OCI-LY7 (cell line): Measurements from ENCODE around the gene KIAA1755. TPM values are rescaled to one million over a fixed set of nuclear protein-coding genes. Genes with fewer than 3 reads are reported as not detected.

Source experiments
- BruUV-seq: library from RNA; stranded (reverse); fragments of 400-500 nt; replicated peaks from 2 replicates; lab custom pipeline; 2021; lab: Mats Ljungman, UMichigan
- CTCF ChIA-PET: fragments of 300-600 bp; sonication (Branson Sonifier 250); formaldehyde crosslinking; loops from one replicate; lab custom pipeline; 2022; ENCODE audit warnings: antibody characterized with exemption; ENCODE audit not compliant: unreplicated experiment; lab: Charles Lee
- POLR2A ChIA-PET: fragments of 300-600 bp; sonication (Branson Sonifier 250); formaldehyde crosslinking; loops from one replicate; lab custom pipeline; 2022; ENCODE audit warnings: antibody characterized with exemption; lab: Charles Lee
- DNase-seq: peaks from one replicate; pipeline ENCODE4 v3.0.0-alpha.2; 2015; ENCODE audit warnings: low spot score
- H2AFZ ChIP-seq: fragments of 200-600 bp; sonication (generic), shearing (Covaris generic); 2 replicates; pipeline ENCODE4 v1.6.1; 2014; ENCODE audit warnings: mild to moderate bottlenecking, antibody characterized with exemption, low read length, moderate library complexity
- H3K27ac ChIP-seq: fragments of 200-600 bp; sonication (generic); 2 replicates; pipeline ENCODE4 v1.5.1; 2014; ENCODE audit warnings: mixed run types, low read depth, mild to moderate bottlenecking, moderate library complexity, low read length, inconsistent platforms; ENCODE audit not compliant: poor library complexity, severe bottlenecking
- H3K36me3 ChIP-seq: fragments of 200-600 bp; sonication (generic); 2 replicates; pipeline ENCODE4 v1.6.1; 2014; ENCODE audit warnings: mild to moderate bottlenecking, antibody characterized with exemption, low read length, moderate library complexity, mixed read lengths; ENCODE audit not compliant: insufficient read depth
- H3K4me1 ChIP-seq: fragments of 200-600 bp; sonication (generic); 2 replicates; pipeline ENCODE4 v1.5.1; 2014; ENCODE audit warnings: mild to moderate bottlenecking, low read length; ENCODE audit not compliant: insufficient read depth, poor library complexity, severe bottlenecking
- H3K4me2 ChIP-seq: fragments of 200-600 bp; sonication (generic); 2 replicates; pipeline ENCODE4 v1.6.1; 2014; ENCODE audit warnings: mild to moderate bottlenecking, low read length
- H3K4me3 ChIP-seq: fragments of 200-600 bp; sonication (generic); 2 replicates; pipeline ENCODE4 v1.5.1; 2014; ENCODE audit warnings: mild to moderate bottlenecking, low read depth, low read length; ENCODE audit not compliant: poor library complexity, severe bottlenecking
- H3K79me2 ChIP-seq: fragments of 200-600 bp; sonication (generic); 2 replicates; pipeline ENCODE4 v1.6.1; 2016; ENCODE audit warnings: low read depth, mild to moderate bottlenecking, low read length, moderate library complexity, mixed read lengths; ENCODE audit not compliant: insufficient read depth
- H3K9me2 ChIP-seq: fragments of 200-600 bp; sonication (generic); 2 replicates; pipeline ENCODE4 v1.6.1; 2016; ENCODE audit warnings: mild to moderate bottlenecking, low read length, mixed read lengths; ENCODE audit not compliant: insufficient read depth
- H3K9me3 ChIP-seq: fragments of 200-600 bp; sonication (generic); 2 replicates; pipeline ENCODE4 v1.6.1; 2014; ENCODE audit warnings: mild to moderate bottlenecking, mixed run types, low read length, mixed read lengths
- H4K20me1 ChIP-seq: fragments of 200-600 bp; sonication (generic); 2 replicates; pipeline ENCODE4 v1.6.1; 2014; ENCODE audit warnings: mild to moderate bottlenecking, antibody characterized with exemption, low read length, moderate library complexity, mixed read lengths; ENCODE audit not compliant: insufficient read depth
- EZH2phosphoT487 ChIP-seq: fragments of 200-600 bp; sonication (generic); IDR thresholded peaks from 2 replicates; pipeline ENCODE4 v1.6.1; 2018; ENCODE audit warnings: low read depth, borderline replicate concordance, mild to moderate bottlenecking, mixed run types, antibody characterized with exemption, low read length, moderate library complexity, mixed read lengths
- intact Hi-C: fragments of 100-400 bp; cut with micrococcal nuclease; formaldehyde crosslinking; loops from one replicate; pipeline ENCODE4 v1.10.0; 2022; ENCODE audit not compliant: unreplicated experiment
- total RNA-seq, 2 experiments: library from RNA; depleted of rRNA in 1 of 2; stranded (reverse); fragments of >200 nt in 1 of 2; shearing (Covaris generic) in 1 of 2; gene quantifications; 2 replicates each; pipeline ENCODE4 v1.2.3, GENCODE V29; 2014 to 2022
- TF ChIP-seq, protein P1 (sequence below): fragments of 200-600 bp; sonication (generic); conservative IDR thresholded peaks from 2 replicates; pipeline ENCODE4 v1.5.1; 2014; ENCODE audit warnings: mild to moderate bottlenecking, antibody characterized with exemption, low read length, moderate library complexity, mixed read lengths

Gene KIAA1755
- total RNA-seq, 2 experiments from 2014 or later = not detected

DNA sequence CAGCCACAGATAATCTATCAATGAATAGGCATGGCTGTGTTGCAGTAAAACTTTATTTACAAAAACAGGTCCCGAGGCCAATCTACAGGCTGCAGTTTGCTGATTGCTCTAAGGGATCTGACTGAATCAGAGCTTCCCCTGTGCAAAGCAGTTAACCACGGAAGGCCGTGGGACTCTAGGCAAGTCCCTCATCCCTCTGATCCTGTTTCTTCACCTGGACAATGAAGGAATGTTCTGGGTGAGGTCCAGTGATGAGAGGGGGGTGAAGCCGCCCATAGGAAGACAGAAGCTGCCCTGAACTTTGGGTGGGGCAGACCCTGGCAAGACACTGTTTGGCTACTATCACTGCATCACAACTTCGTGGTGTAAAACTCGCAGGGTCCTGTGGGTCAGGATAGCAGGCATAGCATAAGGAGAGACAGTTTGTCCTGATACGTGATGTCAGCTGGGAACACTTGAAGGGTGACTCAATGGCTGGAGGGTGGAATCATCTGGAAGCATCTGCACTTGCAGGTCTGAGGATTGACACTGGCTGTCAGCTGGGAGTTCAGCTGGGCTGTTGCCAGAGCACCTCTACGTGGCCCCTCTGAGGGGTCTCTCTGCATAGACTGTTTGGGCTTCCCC, 62.2 kb downstream of the KIAA1755 start:
- no peaks in the 10 kb centered on the region for H3K9me2 ChIP-seq
- no peak overlapping the region for H3K27ac ChIP-seq
- TF ChIP-seq, protein P1, sequence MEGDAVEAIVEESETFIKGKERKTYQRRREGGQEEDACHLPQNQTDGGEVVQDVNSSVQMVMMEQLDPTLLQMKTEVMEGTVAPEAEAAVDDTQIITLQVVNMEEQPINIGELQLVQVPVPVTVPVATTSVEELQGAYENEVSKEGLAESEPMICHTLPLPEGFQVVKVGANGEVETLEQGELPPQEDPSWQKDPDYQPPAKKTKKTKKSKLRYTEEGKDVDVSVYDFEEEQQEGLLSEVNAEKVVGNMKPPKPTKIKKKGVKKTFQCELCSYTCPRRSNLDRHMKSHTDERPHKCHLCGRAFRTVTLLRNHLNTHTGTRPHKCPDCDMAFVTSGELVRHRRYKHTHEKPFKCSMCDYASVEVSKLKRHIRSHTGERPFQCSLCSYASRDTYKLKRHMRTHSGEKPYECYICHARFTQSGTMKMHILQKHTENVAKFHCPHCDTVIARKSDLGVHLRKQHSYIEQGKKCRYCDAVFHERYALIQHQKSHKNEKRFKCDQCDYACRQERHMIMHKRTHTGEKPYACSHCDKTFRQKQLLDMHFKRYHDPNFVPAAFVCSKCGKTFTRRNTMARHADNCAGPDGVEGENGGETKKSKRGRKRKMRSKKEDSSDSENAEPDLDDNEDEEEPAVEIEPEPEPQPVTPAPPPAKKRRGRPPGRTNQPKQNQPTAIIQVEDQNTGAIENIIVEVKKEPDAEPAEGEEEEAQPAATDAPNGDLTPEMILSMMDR = no peak
- TF ChIP-seq EZH2phosphoT487 = no peak
- H3K36me3 ChIP-seq = no peaks in the 10 kb centered on the region
- no peak overlapping the region for H3K4me3 ChIP-seq
- no peak overlapping the region for H3K4me2 ChIP-seq
- no peaks in the 10 kb centered on the region for H3K79me2 ChIP-seq
- H3K9me3 ChIP-seq = no peaks in the 10 kb centered on the region
- H3K4me1 ChIP-seq = no peaks in the 10 kb centered on the region
- no peak overlapping the region for H2AFZ ChIP-seq
- POLR2A ChIA-PET = no interaction called here
- CTCF ChIA-PET = no interaction called here
- no peak for DNase-seq
- no TSS peak for BruUV-seq
- intact Hi-C loops = no loop called here
- no peaks in the 10 kb centered on the region for H4K20me1 ChIP-seq

DNA sequence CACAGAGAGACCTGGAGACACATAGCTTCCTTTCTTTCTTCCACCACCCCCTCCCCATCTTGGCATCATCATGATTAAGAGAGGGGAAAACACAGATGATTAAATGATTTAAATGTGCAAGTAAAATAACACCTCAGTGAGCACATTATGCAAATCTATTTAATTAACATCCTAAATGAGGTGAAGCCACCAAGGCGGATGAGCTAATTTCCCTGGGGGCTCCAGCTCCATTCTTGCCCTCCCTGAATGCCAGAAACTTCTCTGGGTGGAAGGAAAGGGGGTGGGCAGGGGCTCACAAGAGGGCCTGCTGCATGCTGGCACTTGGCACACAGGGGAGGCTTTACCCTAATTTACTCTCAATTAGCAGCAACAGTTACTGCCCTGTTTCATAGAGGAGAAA, 62.9 kb downstream of the KIAA1755 start:
- intact Hi-C loops = no loop called here
- no peak for DNase-seq
- ChIA-PET CTCF (no interaction called here), POLR2A (interaction anchor here (1.2 kb wide), 1 partner anchor 24 kb away, joined by 3 read pairs; no protein-coding TSS in a partner anchor)
- BruUV-seq = no TSS peak
- Histone ChIP-seq H3K4me3 (no peak overlapping the region), H3K27ac (no peak overlapping the region), H3K4me1 (no peaks in the 10 kb centered on the region), H3K4me2 (no peak overlapping the region), H3K79me2 (no peaks in the 10 kb centered on the region), H4K20me1 (no peaks in the 10 kb centered on the region), H3K36me3 (no peaks in the 10 kb centered on the region), H3K9me2 (no peaks in the 10 kb centered on the region), H2AFZ (no peak overlapping the region), H3K9me3 (no peaks in the 10 kb centered on the region)
- TF ChIP-seq, protein P1 = no peak
- no peak for TF ChIP-seq EZH2phosphoT487

DNA sequence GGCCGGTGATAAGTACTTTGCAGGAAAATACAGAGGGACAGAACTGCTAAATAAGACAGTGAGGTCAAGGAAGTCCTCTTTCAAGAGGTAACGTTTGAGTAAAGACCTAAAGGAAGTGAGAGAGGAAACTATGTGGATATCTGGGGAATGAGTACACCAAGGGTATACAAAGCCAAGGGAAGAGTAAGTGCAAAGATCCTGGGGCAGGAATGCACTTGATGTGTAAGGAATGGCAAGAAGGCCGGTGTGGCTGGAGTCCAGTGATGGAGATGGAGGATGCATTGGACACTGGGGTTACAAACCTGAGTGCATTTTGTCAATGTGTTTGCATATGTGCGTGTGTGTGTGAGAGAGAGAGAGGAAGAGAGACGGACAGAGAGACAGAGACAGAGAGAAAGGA, 63.3 kb downstream of the KIAA1755 start:
- no peaks in the 10 kb centered on the region for H3K9me3 ChIP-seq
- intact Hi-C loops = no loop called here

More for the DNA sequence above, 63.3 kb downstream of the KIAA1755 start:
- Histone ChIP-seq H3K9me2 (no peaks in the 10 kb centered on the region), H3K4me1 (no peaks in the 10 kb centered on the region), H3K4me3 (no peak overlapping the region), H4K20me1 (no peaks in the 10 kb centered on the region), H2AFZ (no peak overlapping the region), H3K27ac (no peak overlapping the region), H3K36me3 (no peaks in the 10 kb centered on the region), H3K4me2 (no peak overlapping the region), H3K79me2 (no peaks in the 10 kb centered on the region)
- no peak for DNase-seq
- no TSS peak for BruUV-seq
- ChIA-PET POLR2A (interaction anchor here (1.2 to 1.3 kb wide), 2 partner anchors 10 to 24 kb away, joined by 3 read pairs; no protein-coding TSS in a partner anchor), CTCF (no interaction called here)
- no peak for TF ChIP-seq EZH2phosphoT487
- TF ChIP-seq, protein P1 = no peak
